Peyer's patch (tissue), 4 donors: ENCODE measurements around the gene TMEM229B. TPM values are rescaled to one million over a fixed set of nuclear protein-coding genes. Genes with fewer than 3 reads are reported as not detected.

Experiments
- DNase-seq, 3 donors: peaks; one replicate each; pipeline ENCODE4 v3.0.0-alpha.2; 2017 to 2019
- H3K27ac ChIP-seq, 4 donors: fragments of 200-600 bp; sonication (generic); one replicate each; pipeline ENCODE4 v1.5.1; 2016 to 2019
- H3K27me3 ChIP-seq, 2 donors: fragments of 200-600 bp; sonication (generic); one replicate each; pipeline ENCODE4 v1.5.1; 2019
- H3K36me3 ChIP-seq, 3 donors: fragments of 200-600 bp; sonication (generic); one replicate each; pipeline ENCODE4 v1.5.1; 2016 to 2019
- H3K4me1 ChIP-seq, 4 donors: fragments of 200-600 bp; sonication (generic); one replicate each; pipeline ENCODE4 v1.5.1; 2016 to 2019
- H3K4me3 ChIP-seq, 4 donors: fragments of 200-600 bp; sonication (generic); 1 replicate in 3 of 4; 2 replicates in 1 of 4; pipeline ENCODE4 v1.5.1; 2016 to 2019; ENCODE audit warnings: mild to moderate bottlenecking in 1 of 4
- H3K9me3 ChIP-seq, 4 donors: fragments of 200-600 bp; sonication (generic); one replicate each; pipeline ENCODE4 v1.5.1; 2016 to 2019; ENCODE audit warnings: mild to moderate bottlenecking in 1 of 4
- POLR2A ChIP-seq, 2 donors: fragments of 450-650 bp; IDR thresholded peaks; one replicate each; pipeline ENCODE4 v1.5.1; 2017; ENCODE audit warnings: antibody characterized with exemption in 2 of 2, mild to moderate bottlenecking in 2 of 2, moderate library complexity in 2 of 2
- total RNA-seq, 4 donors: library from RNA; depleted of rRNA; stranded (reverse); fragments of >200 nt; gene quantifications; one replicate each; pipeline ENCODE4 v1.1.0, GENCODE V29; 2016
- TF ChIP-seq, protein P1 (sequence below), 6 experiments: fragments of 450-650 bp in 4 of 6; fragments of 200-600 bp in 2 of 6; sonication (generic) in 1 of 6; IDR thresholded peaks; one replicate each; pipeline ENCODE4 v1.5.1; 2017 to 2019; ENCODE audit warnings: antibody characterized with exemption in 6 of 6, mild to moderate bottlenecking in 3 of 6, moderate library complexity in 1 of 6

TMEM229B gene
- total RNA-seq, 4 donors from 2014 or later, result 8.3 to 39.7 (median 31.7) TPM

DNA sequence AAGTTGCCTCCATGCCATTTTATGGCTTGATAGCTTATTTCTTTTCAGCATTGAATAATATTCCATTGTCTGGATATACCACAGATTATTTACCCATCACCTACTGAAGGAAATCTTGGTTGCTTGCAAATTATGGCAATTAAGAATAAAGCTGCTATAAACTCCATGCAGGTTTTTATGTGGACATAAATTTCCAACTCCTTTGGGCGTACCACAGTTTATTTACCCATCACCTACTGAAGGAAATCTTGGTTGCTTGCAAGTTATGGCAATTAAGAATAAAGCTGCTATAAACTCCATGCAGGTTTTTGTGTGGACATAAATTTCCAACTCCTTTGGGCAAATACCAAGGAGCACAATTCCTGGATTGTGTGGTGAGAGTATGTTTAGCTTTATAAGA is 32.0 kb upstream of the TMEM229B start:
- H3K36me3 ChIP-seq, result no peaks in the 10 kb centered on the region
- H3K27me3 ChIP-seq, result no peaks in the 10 kb centered on the region
- no peak for DNase-seq
- peaks cover 0 to 3% (median 2%) of the 10 kb centered on the region in 4 donors for H3K4me1 ChIP-seq
- TF ChIP-seq POLR2A (IDR thresholded peaks at IDR 0.05), result no peak
- TF ChIP-seq, protein P1, sequence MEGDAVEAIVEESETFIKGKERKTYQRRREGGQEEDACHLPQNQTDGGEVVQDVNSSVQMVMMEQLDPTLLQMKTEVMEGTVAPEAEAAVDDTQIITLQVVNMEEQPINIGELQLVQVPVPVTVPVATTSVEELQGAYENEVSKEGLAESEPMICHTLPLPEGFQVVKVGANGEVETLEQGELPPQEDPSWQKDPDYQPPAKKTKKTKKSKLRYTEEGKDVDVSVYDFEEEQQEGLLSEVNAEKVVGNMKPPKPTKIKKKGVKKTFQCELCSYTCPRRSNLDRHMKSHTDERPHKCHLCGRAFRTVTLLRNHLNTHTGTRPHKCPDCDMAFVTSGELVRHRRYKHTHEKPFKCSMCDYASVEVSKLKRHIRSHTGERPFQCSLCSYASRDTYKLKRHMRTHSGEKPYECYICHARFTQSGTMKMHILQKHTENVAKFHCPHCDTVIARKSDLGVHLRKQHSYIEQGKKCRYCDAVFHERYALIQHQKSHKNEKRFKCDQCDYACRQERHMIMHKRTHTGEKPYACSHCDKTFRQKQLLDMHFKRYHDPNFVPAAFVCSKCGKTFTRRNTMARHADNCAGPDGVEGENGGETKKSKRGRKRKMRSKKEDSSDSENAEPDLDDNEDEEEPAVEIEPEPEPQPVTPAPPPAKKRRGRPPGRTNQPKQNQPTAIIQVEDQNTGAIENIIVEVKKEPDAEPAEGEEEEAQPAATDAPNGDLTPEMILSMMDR (IDR thresholded peaks at IDR 0.05), result no peak
- H3K9me3 ChIP-seq, result no peaks in the 10 kb centered on the region
- H3K27ac ChIP-seq, result no peak overlapping the region
- no peak overlapping the region for H3K4me3 ChIP-seq

DNA sequence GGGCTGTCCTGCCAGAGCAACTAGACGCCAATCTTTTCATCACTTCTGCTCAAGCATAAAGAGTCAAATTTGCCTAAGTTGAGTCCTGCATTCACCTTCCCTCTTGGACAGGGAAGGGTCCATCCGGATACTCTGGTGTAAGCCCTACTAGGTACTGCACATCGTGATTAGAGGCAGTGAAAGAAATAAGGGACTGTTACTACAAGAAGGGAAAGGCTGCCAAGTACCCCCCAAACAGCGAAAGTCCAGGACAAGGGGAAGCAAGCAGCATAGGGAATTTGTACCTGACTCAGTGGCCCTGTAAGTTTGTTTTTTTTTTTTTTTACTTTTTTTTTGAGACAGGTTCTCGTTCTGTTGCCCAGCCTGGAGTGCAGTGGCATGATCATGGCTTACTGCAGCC is 30.9 kb upstream of the TMEM229B start:
- peak in 1 of 3 donors; percentile 7 for DNase-seq
- Histone ChIP-seq H3K36me3 (no peaks in the 10 kb centered on the region), H3K9me3 (no peaks in the 10 kb centered on the region), H3K27ac (no peak overlapping the region), H3K4me3 (no peak overlapping the region), H3K27me3 (no peaks in the 10 kb centered on the region), H3K4me1 (peaks cover 0 to 5% (median 4%) of the 10 kb centered on the region in 4 donors)
- TF ChIP-seq POLR2A (IDR thresholded peaks at IDR 0.05), result no peak
- TF ChIP-seq, protein P1 (IDR thresholded peaks at IDR 0.05), result no peak

DNA sequence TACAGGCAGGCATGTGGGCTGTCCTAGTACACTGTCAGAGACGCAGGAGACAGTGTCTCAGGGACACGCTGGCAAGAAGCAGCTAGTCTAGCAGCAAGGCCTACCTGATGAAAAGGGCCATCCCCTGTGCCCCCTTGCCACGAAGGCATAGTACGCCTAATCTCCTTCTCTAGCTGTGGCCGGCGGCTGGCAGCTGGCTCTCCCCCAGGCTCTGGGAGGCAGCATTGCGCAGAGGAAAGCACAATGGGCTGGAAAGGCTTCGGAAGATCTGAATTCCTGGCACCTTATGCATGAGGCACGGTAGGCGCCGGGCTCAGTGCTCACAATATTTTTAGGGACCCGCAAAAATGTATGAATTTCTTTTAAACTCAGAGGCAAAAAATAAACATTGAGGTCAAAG is 28.6 kb upstream of the TMEM229B start:
- Histone ChIP-seq H3K4me1 (peaks cover 0 to 17% (median 9%) of the 10 kb centered on the region in 4 donors), H3K4me3 (no peak overlapping the region), H3K27me3 (no peaks in the 10 kb centered on the region), H3K27ac (no peak overlapping the region), H3K36me3 (no peaks in the 10 kb centered on the region), H3K9me3 (no peaks in the 10 kb centered on the region)
- TF ChIP-seq POLR2A (IDR thresholded peaks at IDR 0.05), result no peak
- TF ChIP-seq, protein P1 (IDR thresholded peaks at IDR 0.05), result no peak
- no peak for DNase-seq

DNA sequence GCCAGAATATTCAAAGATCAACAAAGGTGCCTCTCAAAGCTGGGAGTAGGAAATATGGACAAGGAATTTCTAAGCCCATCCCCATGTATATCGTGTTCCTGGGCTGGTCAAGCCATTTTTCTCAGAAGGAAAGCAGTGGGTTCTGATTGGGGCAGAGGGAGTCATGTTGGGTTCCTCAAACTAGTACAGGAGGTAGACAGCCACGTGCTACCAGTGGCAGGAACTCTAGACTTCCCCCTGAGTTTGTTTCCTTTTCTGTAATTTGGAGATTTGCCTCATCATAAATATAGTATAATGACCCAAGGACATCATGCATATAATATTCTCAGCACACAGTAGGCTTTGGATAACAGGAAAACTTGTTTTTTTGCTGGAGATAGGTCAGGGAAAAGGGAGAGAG is 28.2 kb upstream of the TMEM229B start:
- DNase-seq, result no peak
- Histone ChIP-seq H3K4me1 (peaks cover 0 to 17% (median 9%) of the 10 kb centered on the region in 4 donors), H3K9me3 (no peaks in the 10 kb centered on the region), H3K27me3 (no peaks in the 10 kb centered on the region), H3K27ac (no peak overlapping the region), H3K36me3 (no peaks in the 10 kb centered on the region), H3K4me3 (no peak overlapping the region)
- TF ChIP-seq, protein P1 (IDR thresholded peaks at IDR 0.05), result no peak
- no peak for TF ChIP-seq POLR2A (IDR thresholded peaks at IDR 0.05)

DNA sequence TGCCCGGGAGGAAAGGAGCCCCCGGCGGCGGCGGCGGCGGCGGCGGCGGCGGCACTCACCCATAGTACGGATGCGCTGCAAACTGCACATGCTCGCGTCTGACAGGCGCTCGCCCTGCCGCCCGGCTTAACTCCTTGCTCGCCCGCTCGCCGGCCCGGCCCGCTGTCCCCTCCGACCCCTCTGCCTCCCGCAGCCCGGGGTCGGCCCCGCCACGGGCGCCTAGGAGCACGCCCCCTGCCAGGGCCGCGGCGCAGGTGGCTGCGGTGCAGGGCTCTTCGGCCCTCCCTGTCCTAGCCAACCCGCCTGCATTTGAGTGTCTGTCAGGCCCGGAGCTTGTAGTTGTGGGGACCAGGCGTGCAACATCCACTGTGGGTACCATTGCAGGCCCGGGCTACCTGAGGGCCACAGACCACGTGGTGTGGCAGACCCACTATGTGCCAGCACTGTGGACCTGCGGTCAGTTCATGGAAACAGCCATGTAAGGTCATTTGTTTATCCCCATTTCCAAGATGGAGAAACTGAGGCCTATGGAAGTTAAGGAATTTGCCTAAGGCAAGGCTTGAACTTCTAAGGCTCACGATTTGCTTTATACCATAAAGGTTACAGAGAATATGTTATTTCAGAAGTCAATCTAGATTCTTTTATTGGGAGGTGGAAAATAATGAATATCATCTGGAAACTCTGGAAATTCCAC is 27.0 kb upstream of the TMEM229B start:
- peak in 1 of 3 donors; percentile 44 for DNase-seq
- peaks cover 0 to 17% (median 9%) of the 10 kb centered on the region in 4 donors for H3K4me1 ChIP-seq
- no peaks in the 10 kb centered on the region for H3K9me3 ChIP-seq
- H3K4me3 ChIP-seq, result peak overlapping the region; percentile 83 to 100 (median 93)
- no peaks in the 10 kb centered on the region for H3K27me3 ChIP-seq
- no peak for TF ChIP-seq POLR2A (IDR thresholded peaks at IDR 0.05)
- TF ChIP-seq, protein P1 (IDR thresholded peaks at IDR 0.05), result peak in 1 of 6 experiments; percentile 1
- no peaks in the 10 kb centered on the region for H3K36me3 ChIP-seq
- H3K27ac ChIP-seq, result peak overlapping the region; percentile 65 to 94 (median 84)
